ENCODE results near the gene BANP. TPM values are rescaled to one million over a fixed set of nuclear protein-coding genes. Genes with fewer than 3 reads are reported as not detected.

BANP gene
- total RNA-seq, 1 experiment from 2014 or later, result 22.6 TPM

DNA sequence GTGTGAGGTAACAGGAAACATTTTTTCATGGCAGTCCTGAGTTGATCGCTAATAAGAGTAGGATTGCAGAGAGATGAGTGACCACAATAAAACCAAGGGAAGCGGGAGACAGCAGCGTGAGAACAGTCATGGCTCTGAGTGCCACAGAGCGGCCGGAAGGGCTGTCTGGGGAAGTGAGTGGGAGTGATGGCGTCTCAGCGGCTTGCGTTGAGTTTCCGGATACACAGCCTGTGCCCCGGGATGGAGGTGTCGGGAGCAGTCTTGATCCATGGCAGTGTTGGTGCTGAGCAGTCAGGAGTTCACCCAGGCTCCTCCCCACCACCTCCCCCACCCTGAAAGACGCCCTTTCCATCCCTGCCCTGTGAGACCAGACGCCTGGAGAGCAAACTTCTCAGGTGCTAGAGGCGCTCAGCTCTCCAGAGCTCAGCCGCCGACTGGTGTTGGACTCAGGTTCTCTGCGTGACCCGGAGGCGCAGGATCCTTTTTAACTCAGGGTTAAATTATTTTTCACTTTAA, 59.8 kb downstream of the BANP start:
- ATAC-seq (no peak), DNase-seq (ENCODE audit: low read depth, low spot score) (no peak)
- H3K27ac ChIP-seq (ENCODE audit: low read length), result no peak overlapping the region
- TF ChIP-seq, protein P1, sequence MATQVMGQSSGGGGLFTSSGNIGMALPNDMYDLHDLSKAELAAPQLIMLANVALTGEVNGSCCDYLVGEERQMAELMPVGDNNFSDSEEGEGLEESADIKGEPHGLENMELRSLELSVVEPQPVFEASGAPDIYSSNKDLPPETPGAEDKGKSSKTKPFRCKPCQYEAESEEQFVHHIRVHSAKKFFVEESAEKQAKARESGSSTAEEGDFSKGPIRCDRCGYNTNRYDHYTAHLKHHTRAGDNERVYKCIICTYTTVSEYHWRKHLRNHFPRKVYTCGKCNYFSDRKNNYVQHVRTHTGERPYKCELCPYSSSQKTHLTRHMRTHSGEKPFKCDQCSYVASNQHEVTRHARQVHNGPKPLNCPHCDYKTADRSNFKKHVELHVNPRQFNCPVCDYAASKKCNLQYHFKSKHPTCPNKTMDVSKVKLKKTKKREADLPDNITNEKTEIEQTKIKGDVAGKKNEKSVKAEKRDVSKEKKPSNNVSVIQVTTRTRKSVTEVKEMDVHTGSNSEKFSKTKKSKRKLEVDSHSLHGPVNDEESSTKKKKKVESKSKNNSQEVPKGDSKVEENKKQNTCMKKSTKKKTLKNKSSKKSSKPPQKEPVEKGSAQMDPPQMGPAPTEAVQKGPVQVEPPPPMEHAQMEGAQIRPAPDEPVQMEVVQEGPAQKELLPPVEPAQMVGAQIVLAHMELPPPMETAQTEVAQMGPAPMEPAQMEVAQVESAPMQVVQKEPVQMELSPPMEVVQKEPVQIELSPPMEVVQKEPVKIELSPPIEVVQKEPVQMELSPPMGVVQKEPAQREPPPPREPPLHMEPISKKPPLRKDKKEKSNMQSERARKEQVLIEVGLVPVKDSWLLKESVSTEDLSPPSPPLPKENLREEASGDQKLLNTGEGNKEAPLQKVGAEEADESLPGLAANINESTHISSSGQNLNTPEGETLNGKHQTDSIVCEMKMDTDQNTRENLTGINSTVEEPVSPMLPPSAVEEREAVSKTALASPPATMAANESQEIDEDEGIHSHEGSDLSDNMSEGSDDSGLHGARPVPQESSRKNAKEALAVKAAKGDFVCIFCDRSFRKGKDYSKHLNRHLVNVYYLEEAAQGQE (IDR thresholded peaks at IDR 0.05; ENCODE audit: insufficient read depth in 1 of 2, low read depth in 2 of 2, low read length in 1 of 2), result no peak
- TF ChIP-seq CTCF (IDR thresholded peaks at IDR 0.05) (no peak), TCF7L2 (IDR thresholded peaks at IDR 0.05; ENCODE audit: low read depth, low read length) (no peak), SIN3A (IDR thresholded peaks at IDR 0.05; ENCODE audit: borderline replicate concordance, insufficient read depth, low read depth, low read length) (no peak), POLR2AphosphoS5 (IDR thresholded peaks at IDR 0.05; ENCODE audit: low read depth, low read length) (no peak)
- no peak overlapping the region for H3K4me3 ChIP-seq (ENCODE audit: low read depth in 2 of 2, low read length in 2 of 2)
- H3K27me3 ChIP-seq (ENCODE audit: control insufficient read depth, insufficient read depth, low read length), result no peaks in the 10 kb centered on the region
- CTCF ChIA-PET, result no interaction called here
- POLR2A ChIA-PET, result no interaction called here
- in situ Hi-C loops (cut with HindIII; ENCODE audit: low pct_unique_long_range_greater_than_20kb, low sequenced_read_pairs), result no loop called here
- no peaks in the 10 kb centered on the region; the same call in 1 of the 2 replicates for H3K36me3 ChIP-seq (ENCODE audit: control insufficient read depth, insufficient read depth, low read length)
- H3K4me1 ChIP-seq (ENCODE audit: control insufficient read depth, insufficient read depth, low read length), result no peaks in the 10 kb centered on the region
- H3K9me3 ChIP-seq (ENCODE audit: control insufficient read depth, insufficient read depth, low read depth, low read length), result no peaks in the 10 kb centered on the region
- BruUV-seq (replicated peaks), result no TSS peak
- intact Hi-C loops (cut with micrococcal nuclease; ENCODE audit: unreplicated experiment), result no loop called here

DNA sequence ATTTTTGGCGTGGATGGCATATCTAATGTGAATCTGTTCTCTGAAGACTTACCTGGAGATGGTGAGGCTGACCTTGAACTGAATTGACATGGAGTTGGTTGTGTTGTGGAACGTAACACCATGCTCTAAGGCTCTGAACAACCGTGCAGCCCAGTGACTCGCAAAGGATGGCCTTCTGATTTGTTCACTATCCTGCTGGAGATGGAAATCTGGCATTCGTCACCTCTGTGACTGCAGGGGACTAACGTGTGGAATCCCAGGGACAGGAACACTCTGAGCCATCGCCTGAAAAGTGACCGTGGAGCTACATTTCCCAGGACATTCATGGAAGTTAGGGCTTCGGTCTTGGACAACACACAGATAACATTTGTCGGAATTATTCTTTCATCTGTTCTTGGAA, 61.1 kb downstream of the BANP start:
- H3K9me3 ChIP-seq (ENCODE audit: control insufficient read depth, insufficient read depth, low read depth, low read length), result no peaks in the 10 kb centered on the region
- in situ Hi-C loops (cut with HindIII; ENCODE audit: low pct_unique_long_range_greater_than_20kb, low sequenced_read_pairs), result no loop called here
- no peaks in the 10 kb centered on the region; the same call in 1 of the 2 replicates for H3K36me3 ChIP-seq (ENCODE audit: control insufficient read depth, insufficient read depth, low read length)
- intact Hi-C loops (cut with micrococcal nuclease; ENCODE audit: unreplicated experiment), result no loop called here
- no peak for ATAC-seq
- no peak for TF ChIP-seq TCF7L2 (IDR thresholded peaks at IDR 0.05; ENCODE audit: low read depth, low read length)
- no peaks in the 10 kb centered on the region for H3K4me1 ChIP-seq (ENCODE audit: control insufficient read depth, insufficient read depth, low read length)
- CTCF ChIA-PET, result no interaction called here
- H3K27me3 ChIP-seq (ENCODE audit: control insufficient read depth, insufficient read depth, low read length), result no peaks in the 10 kb centered on the region
- no TSS peak for BruUV-seq (replicated peaks)
- H3K4me3 ChIP-seq (ENCODE audit: low read depth in 2 of 2, low read length in 2 of 2), result no peak overlapping the region
- H3K27ac ChIP-seq (ENCODE audit: low read length), result no peak overlapping the region
- no peak for DNase-seq (ENCODE audit: low read depth, low spot score)
- POLR2A ChIA-PET, result no interaction called here

- BruUV-seq (replicated peaks), result no TSS peak
Measured at GRCh38 chr16:88013091-88013609, 61.9 kb downstream of the BANP start.

More at GRCh38 chr16:88013091-88013609, 61.9 kb downstream of the BANP start:
- Histone ChIP-seq H3K4me1 (ENCODE audit: control insufficient read depth, insufficient read depth, low read length) (no peaks in the 10 kb centered on the region), H3K27ac (ENCODE audit: low read length) (no peak overlapping the region), H3K36me3 (ENCODE audit: control insufficient read depth, insufficient read depth, low read length) (no peaks in the 10 kb centered on the region), H3K4me3 (ENCODE audit: low read depth in 2 of 2, low read length in 2 of 2) (no peak overlapping the region), H3K9me3 (ENCODE audit: control insufficient read depth, insufficient read depth, low read depth, low read length) (no peaks in the 10 kb centered on the region), H3K27me3 (ENCODE audit: control insufficient read depth, insufficient read depth, low read length) (no peaks in the 10 kb centered on the region)
- POLR2A ChIA-PET, result no interaction called here
- intact Hi-C loops (cut with micrococcal nuclease; ENCODE audit: unreplicated experiment), result no loop called here
- DNase-seq (ENCODE audit: low read depth, low spot score), result no peak
- in situ Hi-C loops (cut with HindIII; ENCODE audit: low pct_unique_long_range_greater_than_20kb, low sequenced_read_pairs), result no loop called here
- TF ChIP-seq SIN3A (IDR thresholded peaks at IDR 0.05; ENCODE audit: borderline replicate concordance, insufficient read depth, low read depth, low read length), result no peak
- TF ChIP-seq, protein P1 (IDR thresholded peaks at IDR 0.05; ENCODE audit: insufficient read depth in 1 of 2, low read depth in 2 of 2, low read length in 1 of 2), result no peak
- no peak for ATAC-seq
- CTCF ChIA-PET, result no interaction called here
